ENCODE results near the gene RGS10.

- TF ChIP-seq CTCF (IDR thresholded peaks at IDR 0.05) (no peak), POLR2A (IDR thresholded peaks at IDR 0.05) (no peak)
Measured at GRCh38 chr10:119480667-119481066, 61.9 kb downstream of the RGS10 start.
